HepG2 (cell line): Measurements from ENCODE around the gene BCAM. TPM values are rescaled to one million over a fixed set of nuclear protein-coding genes. Genes with fewer than 3 reads are reported as not detected.

Experiments used
- ATF7-NPFF ChIP-seq: sonication (generic); formaldehyde crosslinking; IDR thresholded peaks from 2 replicates; pipeline ENCODE4 v1.8.1; 2023; ENCODE audit warnings: mild to moderate bottlenecking, low read depth, missing genetic modification reagents, moderate library complexity
- GZF1 ChIP-seq: sonication (generic); formaldehyde crosslinking; IDR thresholded peaks from 2 replicates; pipeline ENCODE4 v1.5.1; 2020; ENCODE audit warnings: mild to moderate bottlenecking, missing genetic modification reagents
- POLR2G ChIP-seq: fragments of 200-400 bp; formaldehyde crosslinking; IDR thresholded peaks from 2 replicates; pipeline ENCODE4 v1.6.1; 2018; ENCODE audit warnings: mild to moderate bottlenecking, low read depth, low read length, moderate library complexity
- RAD21 ChIP-seq: fragments of 450-650 bp; formaldehyde crosslinking; IDR thresholded peaks from 2 replicates; pipeline ENCODE4 v1.5.0; 2020; ENCODE audit warnings: mild to moderate bottlenecking
- ZBTB8A ChIP-seq: sonication (generic); formaldehyde crosslinking; IDR thresholded peaks from 2 replicates; pipeline ENCODE4 v1.4.0; 2020; ENCODE audit warnings: mild to moderate bottlenecking, low read depth, missing genetic modification reagents, borderline replicate concordance
- ZFY ChIP-seq: sonication (generic); formaldehyde crosslinking; IDR thresholded peaks from 2 replicates; pipeline ENCODE4 v1.4.0; 2020; ENCODE audit warnings: missing genetic modification reagents
- ZNF207 ChIP-seq: fragments of 450-650 bp; IDR thresholded peaks from 2 replicates; pipeline ENCODE4 v1.6.1; 2016; ENCODE audit warnings: antibody characterized with exemption, borderline replicate concordance
- ZNF235 ChIP-seq: sonication (generic); formaldehyde crosslinking; IDR thresholded peaks from 2 replicates; pipeline ENCODE4 v1.8.1; 2023; ENCODE audit warnings: mild to moderate bottlenecking, missing genetic modification reagents, borderline replicate concordance
- ZNF367 ChIP-seq: sonication (generic); formaldehyde crosslinking; IDR thresholded peaks from 2 replicates; pipeline ENCODE4 v1.4.0; 2020; ENCODE audit warnings: missing genetic modification reagents, borderline replicate concordance
- ZNF530 ChIP-seq: sonication (generic); formaldehyde crosslinking; IDR thresholded peaks from 2 replicates; pipeline ENCODE4 v1.5.0; 2020; ENCODE audit warnings: low read depth, mild to moderate bottlenecking, missing genetic modification reagents
- ZNF598 ChIP-seq: sonication (generic); formaldehyde crosslinking; IDR thresholded peaks from 2 replicates; pipeline ENCODE4 v1.5.1; 2020; ENCODE audit warnings: mild to moderate bottlenecking, missing genetic modification reagents, borderline replicate concordance
- ZNF674 ChIP-seq: sonication (generic); formaldehyde crosslinking; IDR thresholded peaks from 2 replicates; pipeline ENCODE4 v1.5.0; 2020; ENCODE audit warnings: low read depth, mild to moderate bottlenecking, missing genetic modification reagents
- ZNF746 ChIP-seq: sonication (generic); formaldehyde crosslinking; IDR thresholded peaks from 2 replicates; pipeline ENCODE4 v1.8.0; 2022; ENCODE audit warnings: mild to moderate bottlenecking, missing genetic modification reagents
- ZNF777 ChIP-seq: sonication (generic); formaldehyde crosslinking; IDR thresholded peaks from 2 replicates; pipeline ENCODE4 v1.4.0; 2020; ENCODE audit warnings: missing genetic modification reagents
- polyA plus RNA-seq, 8 experiments: library from polyadenylated mRNA; depleted of rRNA in 3 of 8; stranded (reverse) in 7 of 8; unstranded in 1 of 8; fragments of >200 nt; fragmentation: Illumina TruSeq in 4 of 8; extraction: Trizol in 4 of 8; gene quantifications; 2 replicates each; pipeline versions ENCODE4 v1.2.1 to v1.2.3, GENCODE V29; 2011 to 2016; ENCODE audit warnings: low read depth in 4 of 8, missing spikeins in 1 of 8, mixed read lengths in 1 of 8; ENCODE audit not compliant: insufficient read depth in 1 of 8
- total RNA-seq, 5 experiments: library from RNA; depleted of rRNA; stranded (reverse); fragments of >200 nt; fragmentation: Illumina TruSeq; extraction: Trizol; gene quantifications; 2 replicates each; pipeline ENCODE4 v1.2.3, GENCODE V29; 2016; ENCODE audit warnings: low read depth in 1 of 5
- TF ChIP-seq, protein P1 (sequence below): sonication (generic); formaldehyde crosslinking; IDR thresholded peaks from 2 replicates; pipeline ENCODE4 v1.5.1; 2020; ENCODE audit warnings: missing genetic modification reagents, mild to moderate bottlenecking, borderline replicate concordance
- TF ChIP-seq, protein P2 (sequence below): sonication (generic); formaldehyde crosslinking; IDR thresholded peaks from 2 replicates; pipeline ENCODE4 v1.5.0; 2020; ENCODE audit warnings: mild to moderate bottlenecking, missing genetic modification reagents, borderline replicate concordance
- TF ChIP-seq, protein P3 (sequence below): sonication (generic); formaldehyde crosslinking; IDR thresholded peaks from 2 replicates; pipeline ENCODE4 v1.5.1; 2020; ENCODE audit warnings: mild to moderate bottlenecking, missing genetic modification reagents, moderate library complexity
- TF ChIP-seq, protein P4 (sequence below): sonication (generic); formaldehyde crosslinking; IDR thresholded peaks from 2 replicates; pipeline ENCODE4 v1.4.0; 2020; ENCODE audit warnings: missing genetic modification reagents, mild to moderate bottlenecking, borderline replicate concordance

BCAM gene
- total and polyA plus RNA-seq, 2 of the 13 experiments (the other 11 are each of a cell fraction or from before 2014, with no cell fraction given), result 51.2 to 62.7 TPM

DNA sequence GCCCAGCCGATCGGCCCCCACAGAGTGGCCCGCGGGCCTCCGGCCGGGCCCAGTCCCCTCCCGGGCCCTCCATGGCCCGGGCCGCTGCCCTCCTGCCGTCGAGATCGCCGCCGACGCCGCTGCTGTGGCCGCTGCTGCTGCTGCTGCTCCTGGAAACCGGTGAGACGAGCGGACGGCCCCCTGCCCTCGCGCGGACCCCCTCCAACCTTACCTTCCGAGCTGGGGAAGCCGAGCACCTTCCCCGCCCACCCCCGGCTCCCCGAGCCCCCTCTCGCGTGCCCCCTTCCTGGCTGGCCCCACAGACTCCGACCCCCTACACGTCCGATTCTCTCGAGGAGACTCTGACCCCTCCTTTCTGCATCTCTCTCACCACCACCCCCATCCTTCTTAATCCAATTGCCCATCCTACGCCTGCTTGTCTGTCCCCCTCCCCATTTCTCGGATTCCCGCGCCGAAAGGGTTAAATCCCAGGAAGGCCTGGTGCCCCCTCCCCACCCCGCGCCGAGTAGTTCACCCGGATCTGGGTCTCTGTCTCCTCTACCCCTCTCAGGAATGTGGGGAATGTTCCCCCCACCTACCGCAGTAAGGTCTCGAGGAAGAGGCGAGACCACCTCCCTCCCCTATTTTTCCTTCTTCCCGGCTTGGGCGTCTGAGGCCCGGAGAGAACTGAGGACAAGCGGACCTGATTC is 37.7 kb downstream of the BCAM start (continued):
- TF ChIP-seq POLR2G (0 out of 2 replicates have a peak, but pooled peaks have one; percentile 13), ZBTB8A (CRISPR knock-in tag) (no peak), ZNF235 (CRISPR knock-in tag) (no peak), ZNF746 (no peak), ZNF598 (no peak), ZFY (peak; percentile 38), ZNF777 (CRISPR knock-in tag) (no peak), ZNF367 (CRISPR knock-in tag) (no peak), ZNF207 (no peak), ZNF674 (no peak), ZNF530 (no peak), RAD21 (CRISPR knock-in tag) (peak; percentile 63; the same call in 1 of the 2 replicates), GZF1 (no peak), ATF7-NPFF (no peak)
- TF ChIP-seq, protein P1, sequence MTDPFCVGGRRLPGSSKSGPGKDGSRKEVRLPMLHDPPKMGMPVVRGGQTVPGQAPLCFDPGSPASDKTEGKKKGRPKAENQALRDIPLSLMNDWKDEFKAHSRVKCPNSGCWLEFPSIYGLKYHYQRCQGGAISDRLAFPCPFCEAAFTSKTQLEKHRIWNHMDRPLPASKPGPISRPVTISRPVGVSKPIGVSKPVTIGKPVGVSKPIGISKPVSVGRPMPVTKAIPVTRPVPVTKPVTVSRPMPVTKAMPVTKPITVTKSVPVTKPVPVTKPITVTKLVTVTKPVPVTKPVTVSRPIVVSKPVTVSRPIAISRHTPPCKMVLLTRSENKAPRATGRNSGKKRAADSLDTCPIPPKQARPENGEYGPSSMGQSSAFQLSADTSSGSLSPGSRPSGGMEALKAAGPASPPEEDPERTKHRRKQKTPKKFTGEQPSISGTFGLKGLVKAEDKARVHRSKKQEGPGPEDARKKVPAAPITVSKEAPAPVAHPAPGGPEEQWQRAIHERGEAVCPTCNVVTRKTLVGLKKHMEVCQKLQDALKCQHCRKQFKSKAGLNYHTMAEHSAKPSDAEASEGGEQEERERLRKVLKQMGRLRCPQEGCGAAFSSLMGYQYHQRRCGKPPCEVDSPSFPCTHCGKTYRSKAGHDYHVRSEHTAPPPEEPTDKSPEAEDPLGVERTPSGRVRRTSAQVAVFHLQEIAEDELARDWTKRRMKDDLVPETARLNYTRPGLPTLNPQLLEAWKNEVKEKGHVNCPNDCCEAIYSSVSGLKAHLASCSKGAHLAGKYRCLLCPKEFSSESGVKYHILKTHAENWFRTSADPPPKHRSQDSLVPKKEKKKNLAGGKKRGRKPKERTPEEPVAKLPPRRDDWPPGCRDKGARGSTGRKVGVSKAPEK (CRISPR knock-in tag), result no peak
- TF ChIP-seq, protein P2, sequence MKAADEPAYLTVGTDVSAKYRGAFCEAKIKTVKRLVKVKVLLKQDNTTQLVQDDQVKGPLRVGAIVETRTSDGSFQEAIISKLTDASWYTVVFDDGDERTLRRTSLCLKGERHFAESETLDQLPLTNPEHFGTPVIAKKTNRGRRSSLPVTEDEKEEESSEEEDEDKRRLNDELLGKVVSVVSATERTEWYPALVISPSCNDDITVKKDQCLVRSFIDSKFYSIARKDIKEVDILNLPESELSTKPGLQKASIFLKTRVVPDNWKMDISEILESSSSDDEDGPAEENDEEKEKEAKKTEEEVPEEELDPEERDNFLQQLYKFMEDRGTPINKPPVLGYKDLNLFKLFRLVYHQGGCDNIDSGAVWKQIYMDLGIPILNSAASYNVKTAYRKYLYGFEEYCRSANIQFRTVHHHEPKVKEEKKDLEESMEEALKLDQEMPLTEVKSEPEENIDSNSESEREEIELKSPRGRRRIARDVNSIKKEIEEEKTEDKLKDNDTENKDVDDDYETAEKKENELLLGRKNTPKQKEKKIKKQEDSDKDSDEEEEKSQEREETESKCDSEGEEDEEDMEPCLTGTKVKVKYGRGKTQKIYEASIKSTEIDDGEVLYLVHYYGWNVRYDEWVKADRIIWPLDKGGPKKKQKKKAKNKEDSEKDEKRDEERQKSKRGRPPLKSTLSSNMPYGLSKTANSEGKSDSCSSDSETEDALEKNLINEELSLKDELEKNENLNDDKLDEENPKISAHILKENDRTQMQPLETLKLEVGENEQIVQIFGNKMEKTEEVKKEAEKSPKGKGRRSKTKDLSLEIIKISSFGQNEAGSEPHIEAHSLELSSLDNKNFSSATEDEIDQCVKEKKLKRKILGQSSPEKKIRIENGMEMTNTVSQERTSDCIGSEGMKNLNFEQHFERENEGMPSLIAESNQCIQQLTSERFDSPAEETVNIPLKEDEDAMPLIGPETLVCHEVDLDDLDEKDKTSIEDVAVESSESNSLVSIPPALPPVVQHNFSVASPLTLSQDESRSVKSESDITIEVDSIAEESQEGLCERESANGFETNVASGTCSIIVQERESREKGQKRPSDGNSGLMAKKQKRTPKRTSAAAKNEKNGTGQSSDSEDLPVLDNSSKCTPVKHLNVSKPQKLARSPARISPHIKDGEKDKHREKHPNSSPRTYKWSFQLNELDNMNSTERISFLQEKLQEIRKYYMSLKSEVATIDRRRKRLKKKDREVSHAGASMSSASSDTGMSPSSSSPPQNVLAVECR (CRISPR knock-in tag), result 0 out of 2 replicates have a peak, but pooled peaks have one; percentile 9
- TF ChIP-seq, protein P3, sequence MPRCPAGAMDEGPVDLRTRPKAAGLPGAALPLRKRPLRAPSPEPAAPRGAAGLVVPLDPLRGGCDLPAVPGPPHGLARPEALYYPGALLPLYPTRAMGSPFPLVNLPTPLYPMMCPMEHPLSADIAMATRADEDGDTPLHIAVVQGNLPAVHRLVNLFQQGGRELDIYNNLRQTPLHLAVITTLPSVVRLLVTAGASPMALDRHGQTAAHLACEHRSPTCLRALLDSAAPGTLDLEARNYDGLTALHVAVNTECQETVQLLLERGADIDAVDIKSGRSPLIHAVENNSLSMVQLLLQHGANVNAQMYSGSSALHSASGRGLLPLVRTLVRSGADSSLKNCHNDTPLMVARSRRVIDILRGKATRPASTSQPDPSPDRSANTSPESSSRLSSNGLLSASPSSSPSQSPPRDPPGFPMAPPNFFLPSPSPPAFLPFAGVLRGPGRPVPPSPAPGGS (CRISPR knock-in tag), result no peak
- TF ChIP-seq, protein P4, sequence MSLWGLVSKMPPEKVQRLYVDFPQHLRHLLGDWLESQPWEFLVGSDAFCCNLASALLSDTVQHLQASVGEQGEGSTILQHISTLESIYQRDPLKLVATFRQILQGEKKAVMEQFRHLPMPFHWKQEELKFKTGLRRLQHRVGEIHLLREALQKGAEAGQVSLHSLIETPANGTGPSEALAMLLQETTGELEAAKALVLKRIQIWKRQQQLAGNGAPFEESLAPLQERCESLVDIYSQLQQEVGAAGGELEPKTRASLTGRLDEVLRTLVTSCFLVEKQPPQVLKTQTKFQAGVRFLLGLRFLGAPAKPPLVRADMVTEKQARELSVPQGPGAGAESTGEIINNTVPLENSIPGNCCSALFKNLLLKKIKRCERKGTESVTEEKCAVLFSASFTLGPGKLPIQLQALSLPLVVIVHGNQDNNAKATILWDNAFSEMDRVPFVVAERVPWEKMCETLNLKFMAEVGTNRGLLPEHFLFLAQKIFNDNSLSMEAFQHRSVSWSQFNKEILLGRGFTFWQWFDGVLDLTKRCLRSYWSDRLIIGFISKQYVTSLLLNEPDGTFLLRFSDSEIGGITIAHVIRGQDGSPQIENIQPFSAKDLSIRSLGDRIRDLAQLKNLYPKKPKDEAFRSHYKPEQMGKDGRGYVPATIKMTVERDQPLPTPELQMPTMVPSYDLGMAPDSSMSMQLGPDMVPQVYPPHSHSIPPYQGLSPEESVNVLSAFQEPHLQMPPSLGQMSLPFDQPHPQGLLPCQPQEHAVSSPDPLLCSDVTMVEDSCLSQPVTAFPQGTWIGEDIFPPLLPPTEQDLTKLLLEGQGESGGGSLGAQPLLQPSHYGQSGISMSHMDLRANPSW (CRISPR knock-in tag), result no peak
